K562 (cell line): ENCODE results near the gene GRIP1. TPM values are rescaled to one million over a fixed set of nuclear protein-coding genes. Genes with fewer than 3 reads are reported as not detected.

Source experiments
- ATAC-seq: fragments of 200-7000 bp; cut with Tn5 transposase; 3 replicates; pipeline ENCODE4 v1.9.1; 2020; ENCODE audit warnings: moderate library complexity
- BruUV-seq: library from RNA; stranded (reverse); fragments of 400-500 nt; replicated peaks from 2 replicates; lab custom pipeline; 2021; lab: Mats Ljungman, UMichigan
- CTCF ChIA-PET: fragments of 300-600 bp; formaldehyde crosslinking; extraction: SDS; loops from one replicate; lab custom pipeline; 2021; ENCODE audit warnings: low intra/inter-chr PET ratio; lab: Yijun Ruan, JAX
- POLR2A ChIA-PET: fragments of 300-600, 350-650 bp; sonication (Branson Sonifier 250); formaldehyde crosslinking; extraction: SDS; loops from one replicate; lab custom pipeline; 2021; ENCODE audit warnings: antibody characterized with exemption, inconsistent platforms; lab: Yijun Ruan, JAX
- DNase-seq, 4 experiments: peaks; one replicate each; pipeline versions ENCODE4 v3.0.0 to v3.0.0-alpha.2; 2011 to 2018; ENCODE audit warnings: low spot score in 3 of 4, mixed read lengths in 3 of 4; ENCODE audit errors: extremely low read depth in 1 of 4
- FAIRE-seq: peaks from 2 replicates; lab custom pipeline; 2011; peaks lifted over from hg19 to GRCh38; lab: Jason Lieb, UNC
- H2AFZ ChIP-seq: 2 replicates; pipeline ENCODE4 v1.6.0; 2011; ENCODE audit warnings: low read depth, low read length, control low read depth, inconsistent platforms
- H3K27ac ChIP-seq: fragments of 200-600 bp; 3 replicates; pipeline ENCODE4 v1.8.0; 2011; ENCODE audit warnings: low read depth, mild to moderate bottlenecking, control low read depth, inconsistent platforms, low read length, moderate library complexity, mixed read lengths; ENCODE audit errors: extremely low read depth
- H3K27me3 ChIP-seq, 2 experiments: fragments of 300-600 bp in 1 of 2; 2 replicates in 1 of 2; 3 replicates in 1 of 2; pipeline versions ENCODE4 v1.6.0 to v1.8.0; 2011; ENCODE audit warnings: inconsistent platforms in 2 of 2, low read length in 2 of 2, mild to moderate bottlenecking in 1 of 2, mixed read lengths in 1 of 2, moderate library complexity in 1 of 2; ENCODE audit not compliant: control insufficient read depth in 2 of 2, insufficient read depth in 2 of 2
- H3K36me3 ChIP-seq: fragments of 300-600 bp; 3 replicates; pipeline ENCODE4 v1.8.0; 2011; ENCODE audit warnings: mild to moderate bottlenecking, low read length, inconsistent platforms; ENCODE audit not compliant: control insufficient read depth, insufficient read depth
- H3K4me1 ChIP-seq, 2 experiments: fragments of 200-600 bp in 1 of 2; replicated peaks in 1 of 2; 2 replicates in 1 of 2; 3 replicates in 1 of 2; pipeline versions ENCODE4 v1.5.1 to v1.8.0; 2011; ENCODE audit warnings: inconsistent platforms in 2 of 2, low read length in 2 of 2, mild to moderate bottlenecking in 1 of 2, mixed read lengths in 1 of 2, moderate library complexity in 1 of 2; ENCODE audit not compliant: control insufficient read depth in 2 of 2, insufficient read depth in 2 of 2
- H3K4me2 ChIP-seq: 2 replicates; pipeline ENCODE4 v1.6.1; 2011; ENCODE audit warnings: low read length, control low read depth, inconsistent platforms, mixed read lengths; ENCODE audit not compliant: insufficient read depth
- H3K4me3 ChIP-seq: fragments of 200-600 bp; sonication (generic), shearing (Covaris generic); 2 replicates; pipeline ENCODE4 v1.5.1; 2016; ENCODE audit warnings: control low read depth, inconsistent platforms
- H3K79me2 ChIP-seq: fragments of 200-600 bp; 3 replicates; pipeline ENCODE4 v1.8.0; 2011; ENCODE audit warnings: low read length, inconsistent platforms; ENCODE audit not compliant: control insufficient read depth, insufficient read depth
- H3K9ac ChIP-seq, 2 experiments: 2 replicates each; pipeline versions ENCODE4 v1.6.0 to v1.6.1; 2011; ENCODE audit warnings: low read depth in 2 of 2, low read length in 2 of 2, control low read depth in 1 of 2, inconsistent platforms in 1 of 2, mild to moderate bottlenecking in 1 of 2, mixed read lengths in 1 of 2; ENCODE audit not compliant: insufficient read depth in 1 of 2
- H3K9me1 ChIP-seq: one replicate; pipeline ENCODE4 v1.6.0; 2011; ENCODE audit warnings: inconsistent platforms, mild to moderate bottlenecking, low read length, moderate library complexity; ENCODE audit not compliant: control insufficient read depth, insufficient read depth
- H3K9me3 ChIP-seq: replicated peaks from 2 replicates; pipeline ENCODE4 v1.5.1; 2011; ENCODE audit warnings: low read depth, low read length, inconsistent platforms; ENCODE audit not compliant: control insufficient read depth, insufficient read depth
- H4K20me1 ChIP-seq: replicated peaks from 2 replicates; pipeline ENCODE4 v1.6.1; 2011; ENCODE audit warnings: low read length, inconsistent platforms, mixed read lengths; ENCODE audit not compliant: control insufficient read depth, insufficient read depth
- ASH1L ChIP-seq: fragments of 450-650 bp; IDR thresholded peaks from 2 replicates; pipeline ENCODE4 v1.6.1; 2018; ENCODE audit warnings: borderline replicate concordance, mild to moderate bottlenecking, low read depth; ENCODE audit not compliant: partially characterized antibody
- CHD4 ChIP-seq: fragments of 200-600 bp; sonication (generic); IDR thresholded peaks from 3 replicates; pipeline ENCODE4 v1.6.1; 2012; ENCODE audit warnings: low read depth, mild to moderate bottlenecking, mixed read lengths, low read length, inconsistent platforms; ENCODE audit not compliant: insufficient read depth, insufficient replicate concordance, poor library complexity, severe bottlenecking
- E2F6 ChIP-seq, 2 experiments: IDR thresholded peaks; 2 replicates each; pipeline ENCODE4 v1.6.1; 2011; ENCODE audit warnings: borderline replicate concordance in 1 of 2, control low read depth in 1 of 2, low read depth in 1 of 2, low read length in 1 of 2, mild to moderate bottlenecking in 1 of 2, mixed read lengths in 1 of 2, moderate library complexity in 1 of 2; ENCODE audit not compliant: insufficient read depth in 1 of 2, insufficient read length in 1 of 2, poor library complexity in 1 of 2, severe bottlenecking in 1 of 2; ENCODE audit errors: extremely low read depth in 1 of 2
- ETV1 ChIP-seq: fragments of 450-650 bp; conservative IDR thresholded peaks from 2 replicates; pipeline ENCODE4 v1.6.1; 2016; ENCODE audit warnings: missing genetic modification characterization, control low read depth, low read depth, missing compliant biosample characterization
- FOXK2 ChIP-seq, 2 experiments: fragments of 450-650 bp; IDR thresholded peaks in 1 of 2; conservative IDR thresholded peaks in 1 of 2; 2 replicates each; pipeline ENCODE4 v1.6.1; 2016; ENCODE audit warnings: low read depth in 2 of 2, mild to moderate bottlenecking in 1 of 2
- HDAC3 ChIP-seq: fragments of 450-650 bp; IDR thresholded peaks from 2 replicates; pipeline ENCODE4 v1.6.1; 2018; ENCODE audit warnings: borderline replicate concordance, mild to moderate bottlenecking, moderate library complexity; ENCODE audit not compliant: partially characterized antibody
- HOMEZ ChIP-seq: fragments of 250-450 bp; sonication (Bioruptor Pico); IDR thresholded peaks from 2 replicates; pipeline ENCODE4 v1.4.0; 2020; ENCODE audit warnings: mild to moderate bottlenecking, moderate library complexity
- POLR3A ChIP-seq: IDR thresholded peaks from 2 replicates; pipeline ENCODE4 v1.6.1; 2011; ENCODE audit warnings: borderline replicate concordance, mild to moderate bottlenecking, moderate library complexity; ENCODE audit not compliant: insufficient read length, insufficient read depth; ENCODE audit errors: extremely low read depth
- RAD51 ChIP-seq: fragments of 450-650 bp; IDR thresholded peaks from 2 replicates; pipeline ENCODE4 v1.7.1; 2016; ENCODE audit warnings: low read depth, mild to moderate bottlenecking, borderline replicate concordance
- TAL1 ChIP-seq: fragments of 450-650 bp; IDR thresholded peaks from 2 replicates; pipeline ENCODE4 v1.6.1; 2016; ENCODE audit warnings: mild to moderate bottlenecking
- XRCC3 ChIP-seq: fragments of 450-650 bp; IDR thresholded peaks from 2 replicates; pipeline ENCODE4 v1.6.1; 2017; ENCODE audit warnings: mild to moderate bottlenecking, moderate library complexity
- WGBS: fragments of 100-300 bp; shearing (Covaris generic); methylation state at CpG from one replicate; pipeline ENCODE4 v1.1.6; 2016; ENCODE audit warnings: low coverage, mixed read lengths; ENCODE audit not compliant: insufficient coverage; ENCODE audit errors: missing lambda C conversion rate; 5-methylcytosine and 5-hydroxymethylcytosine counted together
- in situ Hi-C: fragments of 300-500 bp; cut with MboI; formaldehyde crosslinking; loops from 4 replicates; pipeline ENCODE4 v1.15.0; 2018; ENCODE audit warnings: inconsistent platforms, mixed read lengths
- intact Hi-C: fragments of 100-400 bp; cut with micrococcal nuclease; formaldehyde crosslinking; loops from 2 replicates; pipeline ENCODE4 v1.14.2; 2022
- polyA plus RNA-seq, 8 experiments: library from polyadenylated mRNA; depleted of rRNA in 4 of 8; stranded (reverse) in 5 of 8; unstranded in 3 of 8; fragments of >200 nt; fragmentation: Nextera tagmentation in 2 of 8; fragmentation: Illumina TruSeq in 1 of 8; extraction: Ambion mirVana in 2 of 8; extraction: Trizol in 1 of 8; gene quantifications; 2 replicates each; pipeline versions ENCODE4 v1.2.1 to v1.2.3, GENCODE V29; 2011 to 2014; ENCODE audit warnings: inconsistent platforms in 1 of 8, missing spikeins in 1 of 8
- total RNA-seq, 7 experiments: library from RNA; depleted of rRNA in 6 of 7; stranded (reverse); fragments of >200 nt in 6 of 7; fragmentation: Illumina TruSeq in 2 of 7; extraction: Trizol in 2 of 7; gene quantifications; 2 replicates each; pipeline versions ENCODE4 v1.2.1 to v1.2.3, GENCODE V29; 2011 to 2021; ENCODE audit warnings: low replicate concordance in 1 of 7
- TF ChIP-seq, protein P1 (sequence below): fragments of 450-650 bp; IDR thresholded peaks from 2 replicates; pipeline ENCODE4 v1.6.1; 2018; ENCODE audit warnings: mild to moderate bottlenecking, low read depth; ENCODE audit not compliant: partially characterized antibody
- TF ChIP-seq, protein P2 (sequence below): fragments of 250-450 bp; sonication (Bioruptor Pico); IDR thresholded peaks from 2 replicates; pipeline ENCODE4 v1.5.0; 2021; ENCODE audit warnings: mild to moderate bottlenecking, moderate library complexity

Gene GRIP1
- total and polyA plus RNA-seq, 9 of the 15 experiments (the other 6 are each of a cell fraction or from before 2014, with no cell fraction given) = 0.28 to 1.2 (median 0.45) TPM

DNA sequence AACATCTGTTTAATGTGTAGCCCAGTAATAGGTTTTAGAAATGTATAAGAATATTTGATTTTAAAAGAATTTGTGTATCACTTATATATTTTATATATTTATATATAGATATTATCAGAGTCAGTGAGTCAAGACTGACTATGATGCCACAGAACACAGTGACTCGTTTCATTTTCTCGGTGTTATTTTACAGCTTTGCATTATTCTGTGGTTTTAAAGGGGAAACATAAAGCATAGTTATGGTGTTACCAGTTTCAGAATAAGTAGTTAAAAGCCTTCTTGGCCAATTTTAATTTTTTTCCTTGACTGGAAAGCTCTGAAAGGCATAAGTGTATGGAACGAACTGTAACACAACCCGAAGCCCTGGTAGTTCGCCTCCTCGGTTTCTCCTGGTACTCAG lies 91.0 kb downstream of the GRIP1 start:
- no TSS peak for BruUV-seq
- ChIA-PET CTCF (no interaction called here), POLR2A (no interaction called here)
- Histone ChIP-seq H3K4me2 (no peak overlapping the region), H3K9me1 (no peaks in the 10 kb centered on the region), H3K4me1 (no peaks in the 10 kb centered on the region), H3K27me3 (no peaks in the 10 kb centered on the region), H3K36me3 (no peaks in the 10 kb centered on the region), H3K9me3 (no peaks in the 10 kb centered on the region), H3K9ac (no peak overlapping the region), H4K20me1 (no peaks in the 10 kb centered on the region), H2AFZ (no peak overlapping the region), H3K4me3 (no peak overlapping the region), H3K27ac (no peak overlapping the region), H3K79me2 (no peaks in the 10 kb centered on the region)
- in situ Hi-C loops = no loop called here
- 0% methylated on average over 6 of the region's 6 CpGs for WGBS
- FAIRE-seq (no peak), ATAC-seq (no peak), DNase-seq (no peak)
- intact Hi-C loops = no loop called here
- TF ChIP-seq, protein P1, sequence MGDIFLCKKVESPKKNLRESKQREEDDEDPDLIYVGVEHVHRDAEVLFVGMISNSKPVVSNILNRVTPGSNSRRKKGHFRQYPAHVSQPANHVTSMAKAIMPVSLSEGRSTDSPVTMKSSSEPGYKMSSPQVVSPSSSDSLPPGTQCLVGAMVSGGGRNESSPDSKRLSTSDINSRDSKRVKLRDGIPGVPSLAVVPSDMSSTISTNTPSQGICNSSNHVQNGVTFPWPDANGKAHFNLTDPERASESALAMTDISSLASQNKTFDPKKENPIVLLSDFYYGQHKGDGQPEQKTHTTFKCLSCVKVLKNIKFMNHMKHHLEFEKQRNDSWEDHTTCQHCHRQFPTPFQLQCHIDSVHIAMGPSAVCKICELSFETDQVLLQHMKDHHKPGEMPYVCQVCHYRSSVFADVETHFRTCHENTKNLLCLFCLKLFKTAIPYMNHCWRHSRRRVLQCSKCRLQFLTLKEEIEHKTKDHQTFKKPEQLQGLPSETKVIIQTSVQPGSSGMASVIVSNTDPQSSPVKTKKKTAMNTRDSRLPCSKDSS = no peak
- TF ChIP-seq TAL1 (no peak), HDAC3 (no peak), CHD4 (no peak), HOMEZ (no peak), XRCC3 (no peak), E2F6 (IDR thresholded peaks at IDR 0.05; ENCODE audit: borderline replicate concordance in 1 of 2, extremely low read depth in 1 of 2, insufficient read depth in 1 of 2, insufficient read length in 1 of 2, low read depth in 1 of 2, low read length in 1 of 2, poor library complexity in 1 of 2, severe bottlenecking in 1 of 2) (no peak), FOXK2 (conservative IDR thresholded peaks at IDR 0.05 in 1 of 2, IDR thresholded peaks at IDR 0.05 in 1 of 2; ENCODE audit: low read depth in 2 of 2) (no peak), ETV1 (tag) (no peak), ASH1L (no peak), RAD51 (no peak), POLR3A (no peak)
- TF ChIP-seq, protein P2, sequence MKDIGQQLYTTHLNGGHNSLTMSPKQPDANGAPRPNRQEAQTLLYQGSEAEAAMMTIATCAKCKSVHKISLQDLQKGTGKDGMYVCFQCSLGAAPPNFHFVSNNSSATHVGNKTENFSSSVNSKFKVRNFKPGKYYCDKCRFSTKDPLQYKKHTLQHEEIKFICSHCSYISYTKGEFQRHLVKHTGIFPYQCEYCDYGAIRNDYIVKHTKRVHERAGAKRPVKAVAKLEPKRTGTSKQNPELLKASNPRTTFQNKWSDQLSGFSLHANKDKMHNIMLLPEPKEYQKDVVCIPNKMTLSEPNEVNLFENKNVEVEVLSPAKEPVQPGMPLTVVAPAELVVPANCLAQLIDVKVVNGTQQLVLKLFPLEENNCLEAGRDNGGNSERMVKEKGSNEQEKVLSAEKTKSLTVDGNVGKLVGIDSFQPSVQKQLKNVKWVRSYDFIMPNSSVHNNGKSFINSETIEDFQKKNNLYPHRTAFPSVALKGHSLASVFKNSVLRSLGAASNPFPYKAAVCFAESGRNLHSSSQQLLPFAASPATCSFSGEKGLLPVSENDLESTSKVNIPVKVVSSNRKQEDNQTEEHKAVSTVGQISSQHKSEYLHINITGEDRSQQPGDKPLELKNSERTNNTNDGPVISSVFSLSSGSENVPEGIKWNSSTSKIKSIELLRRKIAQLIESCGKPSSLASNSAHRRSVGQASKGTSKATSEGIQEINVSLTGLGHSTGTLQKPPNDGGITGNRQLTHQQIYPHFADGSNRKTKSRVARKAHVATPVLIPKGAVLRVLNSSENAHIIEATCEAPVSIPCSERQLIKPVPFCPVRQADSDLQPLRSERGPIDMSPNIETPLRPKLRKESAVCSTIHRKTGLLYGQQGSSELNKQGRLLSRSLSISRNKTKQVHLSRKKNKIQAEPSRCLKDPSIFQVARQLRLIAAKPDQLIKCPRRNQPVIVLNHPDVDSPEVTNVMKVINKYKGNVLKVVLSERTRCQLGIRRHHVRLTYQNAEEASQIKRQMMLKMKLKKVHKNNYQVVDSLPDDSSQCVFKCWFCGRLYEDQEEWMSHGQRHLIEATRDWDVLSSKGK (CRISPR knock-in tag) = no peak
